MM.1S (cell line): ENCODE measurements around the gene PUS1.

ENCODE experiments used
- DNase-seq: peaks from one replicate; pipeline ENCODE4 v3.0.0-alpha.2; 2015
- H2AFZ ChIP-seq: fragments of 300-600 bp; sonication (generic); 2 replicates; pipeline ENCODE4 v1.6.0; 2016; ENCODE audit warnings: antibody characterized with exemption, low read length
- H3F3A ChIP-seq: fragments of 300-600 bp; sonication (generic); 2 replicates; pipeline ENCODE4 v1.6.1; 2016; ENCODE audit warnings: mild to moderate bottlenecking, antibody characterized with exemption, low read length, moderate library complexity, mixed read lengths; ENCODE audit not compliant: insufficient read depth
- H3K27ac ChIP-seq: fragments of 300-600 bp; sonication (generic); 2 replicates; pipeline ENCODE4 v1.5.1; 2016; ENCODE audit warnings: mild to moderate bottlenecking, low read length
- H3K27me3 ChIP-seq: fragments of 300-600 bp; sonication (generic); replicated peaks from 2 replicates; pipeline ENCODE4 v1.6.0; 2016; ENCODE audit warnings: low read length; ENCODE audit not compliant: insufficient read depth
- H3K36me3 ChIP-seq: fragments of 300-600 bp; sonication (generic); replicated peaks from 2 replicates; pipeline ENCODE4 v1.6.1; 2016; ENCODE audit warnings: mild to moderate bottlenecking, low read length, mixed read lengths; ENCODE audit not compliant: insufficient read depth
- H3K4me1 ChIP-seq: fragments of 300-600 bp; sonication (generic); 2 replicates; pipeline ENCODE4 v1.6.1; 2016; ENCODE audit warnings: low read length, mixed read lengths
- H3K4me2 ChIP-seq: fragments of 300-600 bp; sonication (generic); 2 replicates; pipeline ENCODE4 v1.6.0; 2016; ENCODE audit warnings: low read depth, low read length
- H3K4me3 ChIP-seq: fragments of 300-600 bp; sonication (generic); 2 replicates; pipeline ENCODE4 v1.5.1; 2016; ENCODE audit warnings: low read length, mixed read lengths
- H3K79me2 ChIP-seq: fragments of 300-600 bp; sonication (generic); 2 replicates; pipeline ENCODE4 v1.6.1; 2016; ENCODE audit warnings: mixed run types, low read length, mixed read lengths
- H3K9ac ChIP-seq: fragments of 300-600 bp; sonication (generic); 2 replicates; pipeline ENCODE4 v1.6.1; 2016; ENCODE audit warnings: low read length, mixed read lengths
- H3K9me2 ChIP-seq: fragments of 300-600 bp; sonication (generic); replicated peaks from 2 replicates; pipeline ENCODE4 v1.6.1; 2016; ENCODE audit warnings: mild to moderate bottlenecking, low read length, mixed read lengths; ENCODE audit not compliant: insufficient read depth
- H3K9me3 ChIP-seq: fragments of 300-600 bp; sonication (generic); replicated peaks from 2 replicates; pipeline ENCODE4 v1.6.1; 2016; ENCODE audit warnings: mild to moderate bottlenecking, low read length, mixed read lengths; ENCODE audit not compliant: insufficient read depth
- H4K20me1 ChIP-seq: fragments of 300-600 bp; sonication (generic); 2 replicates; pipeline ENCODE4 v1.6.1; 2016; ENCODE audit warnings: mild to moderate bottlenecking, low read length, moderate library complexity, mixed read lengths; ENCODE audit not compliant: insufficient read depth
- CTCF ChIP-seq: fragments of 300-600 bp; sonication (generic); IDR thresholded peaks from 2 replicates; pipeline ENCODE4 v1.5.1; 2016; ENCODE audit warnings: antibody characterized with exemption, low read length, mixed read lengths
- EZH2 ChIP-seq: fragments of 300-600 bp; sonication (generic); optimal IDR thresholded peaks from 2 replicates; pipeline ENCODE3; 2017; ENCODE audit warnings: low read depth, mild to moderate bottlenecking, antibody characterized with exemption, low read length, mixed read lengths
- EZH2phosphoT487 ChIP-seq: fragments of 300-600 bp; sonication (generic); IDR thresholded peaks from 2 replicates; pipeline ENCODE4 v1.6.1; 2018; ENCODE audit warnings: antibody characterized with exemption, low read length

The PUS1 gene

DNA sequence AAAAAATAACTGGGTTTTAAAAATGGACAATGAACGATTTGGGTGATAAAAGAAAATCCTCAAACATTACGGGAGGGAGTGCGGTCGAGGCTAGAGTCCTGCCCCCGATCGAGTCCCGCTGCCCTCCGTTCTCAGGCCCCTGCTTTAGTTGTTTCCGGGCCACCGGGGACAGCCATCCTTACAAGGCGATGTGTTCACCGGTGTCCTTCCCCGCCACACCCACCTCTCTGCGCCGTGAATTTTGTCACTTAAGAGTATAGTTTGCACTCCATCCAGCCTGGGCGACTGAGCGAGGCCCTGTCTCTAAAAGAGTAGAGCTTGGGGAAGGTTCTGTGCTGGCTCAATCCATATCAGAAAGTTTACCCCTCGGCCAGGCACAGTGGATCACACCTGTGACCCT is 31.8 kb upstream of the PUS1 start:
- H3K9me2 ChIP-seq, result no peaks in the 10 kb centered on the region
- H2AFZ ChIP-seq, result no peak overlapping the region
- no peaks in the 10 kb centered on the region; the same call in 1 of the 2 replicates for H3K79me2 ChIP-seq
- H3K4me1 ChIP-seq, result no peaks in the 10 kb centered on the region
- H3K27me3 ChIP-seq, result no peaks in the 10 kb centered on the region
- H3K4me2 ChIP-seq, result no peak overlapping the region
- no peak overlapping the region for H3K27ac ChIP-seq
- H3K9me3 ChIP-seq, result no peaks in the 10 kb centered on the region
- no peaks in the 10 kb centered on the region for H3K36me3 ChIP-seq
- DNase-seq, result no peak
- no peaks in the 10 kb centered on the region for H4K20me1 ChIP-seq
- H3F3A ChIP-seq, result no peaks in the 10 kb centered on the region
- TF ChIP-seq EZH2phosphoT487, result no peak
- no peak for TF ChIP-seq EZH2
- no peak for TF ChIP-seq CTCF
- H3K9ac ChIP-seq, result no peak overlapping the region
- no peak overlapping the region for H3K4me3 ChIP-seq

- Histone ChIP-seq H3K4me2 (no peak overlapping the region), H4K20me1 (no peaks in the 10 kb centered on the region), H3K9me2 (no peaks in the 10 kb centered on the region), H2AFZ (no peak overlapping the region), H3K4me1 (no peaks in the 10 kb centered on the region), H3K79me2 (no peaks in the 10 kb centered on the region; the same call in 1 of the 2 replicates), H3K36me3 (no peaks in the 10 kb centered on the region), H3K9me3 (no peaks in the 10 kb centered on the region), H3F3A (no peaks in the 10 kb centered on the region), H3K4me3 (no peak overlapping the region), H3K27me3 (no peaks in the 10 kb centered on the region), H3K27ac (no peak overlapping the region), H3K9ac (no peak overlapping the region)
- TF ChIP-seq CTCF, result no peak
- no peak for TF ChIP-seq EZH2
- TF ChIP-seq EZH2phosphoT487, result no peak
- DNase-seq, result no peak
Observed at GRCh38 chr12:131897875-131898274, 31.2 kb upstream of the PUS1 start.

DNA sequence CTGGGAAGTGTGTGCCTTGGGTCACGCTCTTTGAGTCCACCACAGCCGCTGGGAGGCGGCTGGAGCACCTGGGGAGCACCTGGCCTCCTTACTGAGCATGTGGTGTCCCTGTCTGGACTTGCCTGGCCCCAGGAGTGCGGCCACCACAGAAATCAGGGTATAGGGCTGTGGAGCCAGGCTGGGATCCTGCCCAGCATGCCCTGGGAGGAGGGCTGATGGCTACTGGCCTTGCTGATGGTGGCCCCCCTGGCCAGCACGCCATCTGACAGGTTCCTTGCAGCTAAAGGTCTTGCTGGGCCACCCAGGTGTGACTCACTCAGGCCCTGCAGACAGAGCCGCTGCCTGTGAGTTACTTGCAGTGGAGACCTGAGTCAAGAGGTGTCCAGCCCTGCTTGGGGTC is 28.7 kb upstream of the PUS1 start:
- no peak for DNase-seq
- no peak overlapping the region for H3K27ac ChIP-seq
- no peaks in the 10 kb centered on the region; the same call in 1 of the 2 replicates for H3K79me2 ChIP-seq
- no peaks in the 10 kb centered on the region for H3K27me3 ChIP-seq
- H3K4me2 ChIP-seq, result no peak overlapping the region
- H3K4me1 ChIP-seq, result no peaks in the 10 kb centered on the region
- H3K9ac ChIP-seq, result no peak overlapping the region
- no peaks in the 10 kb centered on the region for H3K36me3 ChIP-seq
- H2AFZ ChIP-seq, result no peak overlapping the region
- TF ChIP-seq EZH2 (no peak), CTCF (no peak), EZH2phosphoT487 (no peak)
- H3F3A ChIP-seq, result no peaks in the 10 kb centered on the region
- H3K9me2 ChIP-seq, result no peaks in the 10 kb centered on the region
- no peak overlapping the region for H3K4me3 ChIP-seq
- H3K9me3 ChIP-seq, result no peaks in the 10 kb centered on the region
- H4K20me1 ChIP-seq, result no peaks in the 10 kb centered on the region
